ENCODE results near the gene TTLL6. TPM values are rescaled to one million over a fixed set of nuclear protein-coding genes. Genes with fewer than 3 reads are reported as not detected.
"Not testable (repeated sequence)": the region's sequence is repeated elsewhere in the genome, so short reads cannot be mapped to it uniquely, and the experiment has no call there.

Gene TTLL6
- total and polyA plus RNA-seq, 2 of the 8 experiments (the other 6 are each of a cell fraction or from before 2014, with no cell fraction given), result 2.6 to 4.3 TPM

- TF ChIP-seq ZNF274 (IDR thresholded peaks at IDR 0.05; ENCODE audit: borderline replicate concordance, extremely low read depth, low read length) (no peak), HDAC2 (IDR thresholded peaks at IDR 0.05; ENCODE audit: borderline replicate concordance in 1 of 2, low read depth in 2 of 2, low read length in 2 of 2) (no peak), RFX5 (IDR thresholded peaks at IDR 0.05; ENCODE audit: borderline replicate concordance, low read depth, low read length) (no peak)
These were observed 23.4 kb upstream of the TTLL6 start (continued) for GRCh38 chr17:48840441-48840840.

GRCh38 chr17:48837458-48837857 lies 20.4 kb upstream of the TTLL6 start:
- H3K4ac ChIP-seq (replicated peaks; ENCODE audit: insufficient read length, low read depth, low read length); POLR2A ChIA-PET (ENCODE audit: partially characterized antibody); H2BK20ac ChIP-seq (ENCODE audit: low read length); H2AFZ ChIP-seq (ENCODE audit: low read length); H4K20me1 ChIP-seq (replicated peaks in 1 of 2; ENCODE audit: control insufficient read depth in 1 of 2, insufficient read depth in 2 of 2, low read length in 2 of 2); H2BK120ac ChIP-seq (replicated peaks; ENCODE audit: low read depth, low read length); H3K36me3 ChIP-seq (ENCODE audit: control insufficient read depth in 2 of 4, insufficient read depth in 4 of 4, low read length in 3 of 4); H3K27ac ChIP-seq (ENCODE audit: low read depth, low read length); H3K14ac ChIP-seq (ENCODE audit: insufficient read length); H3K18ac ChIP-seq (ENCODE audit: extremely low read depth, low read length); H4K8ac ChIP-seq (ENCODE audit: extremely low read depth, insufficient read depth, low read length); H3K79me1 ChIP-seq (ENCODE audit: low read depth, low read length); H3K4me3 ChIP-seq (ENCODE audit: extremely low read depth in 1 of 4, insufficient read depth in 2 of 4, low read depth in 3 of 4, low read length in 4 of 4); FAIRE-seq; H2BK15ac ChIP-seq (ENCODE audit: low read length); H4K91ac ChIP-seq (replicated peaks; ENCODE audit: insufficient read length, low read length); DNase-seq (ENCODE audit: low read depth in 1 of 2, low spot score in 2 of 2); H3K9me3 ChIP-seq (ENCODE audit: insufficient read depth in 2 of 2, low read depth in 1 of 2, low read length in 1 of 2); H3K79me2 ChIP-seq (ENCODE audit: control insufficient read depth in 1 of 2, insufficient read depth in 2 of 2, low read length in 2 of 2); H4K5ac ChIP-seq (ENCODE audit: insufficient read length, low read depth, low read length); H2BK12ac ChIP-seq (ENCODE audit: low read depth, low read length); H3K23ac ChIP-seq (ENCODE audit: insufficient read length); H3K27me3 ChIP-seq (replicated peaks in 1 of 4; ENCODE audit: control insufficient read depth in 3 of 4, extremely low read depth in 1 of 4, insufficient read depth in 3 of 4, low read length in 3 of 4); H2AK5ac ChIP-seq (ENCODE audit: low read depth, low read length); H3K56ac ChIP-seq (replicated peaks; ENCODE audit: insufficient read length, low read depth, low read length); H2BK5ac ChIP-seq (ENCODE audit: low read depth, low read length); H3K4me2 ChIP-seq (ENCODE audit: insufficient read depth in 1 of 2, low read depth in 2 of 2, low read length in 2 of 2); H3K23me2 ChIP-seq (ENCODE audit: low read depth, low read length); H3K9ac ChIP-seq (replicated peaks in 1 of 4; ENCODE audit: extremely low read depth in 1 of 4, low read depth in 3 of 4, low read length in 3 of 4); H3K4me1 ChIP-seq (replicated peaks in 1 of 4; ENCODE audit: control insufficient read depth in 3 of 4, insufficient read depth in 4 of 4, low read length in 3 of 4): not testable (repeated sequence)
- WGBS, 2 experiments (ENCODE audit: extremely low coverage in 1 of 2, insufficient coverage in 1 of 2, insufficient read length in 1 of 2, insufficient replicate concordance in 2 of 2, low coverage in 1 of 2, low lambda C conversion rate in 2 of 2, missing lambda C conversion rate in 1 of 2), result 94% methylated on average over 4 of the region's 4 CpGs; no CpG with 5 or more reads in 1 of the 2 experiments
- CTCF ChIA-PET (ENCODE audit: partially characterized antibody), result interaction anchor here (0.7 to 88.5 kb wide), 3 partner anchors 6 to 169 kb away, joined by 3 to 2590 read pairs (median 2590); partner anchors contain the start of genes ATP5MC1, CALCOCO2 and TTLL6
